Ishikawa (cell line): ENCODE results near the gene ZKSCAN5.

Source experiments
- CEBPB ChIP-seq: IDR thresholded peaks from 2 replicates; pipeline ENCODE4 v1.6.1; 2012
- CREB1 ChIP-seq: IDR thresholded peaks from 2 replicates; pipeline ENCODE4 v1.6.1; 2012; ENCODE audit warnings: low read depth
- EGR1 ChIP-seq: IDR thresholded peaks from 2 replicates; pipeline ENCODE4 v1.6.1; 2012
- EP300 ChIP-seq: IDR thresholded peaks from 2 replicates; pipeline ENCODE4 v1.6.1; 2012; ENCODE audit warnings: borderline replicate concordance
- FOXM1 ChIP-seq: IDR thresholded peaks from 2 replicates; pipeline ENCODE4 v1.6.1; 2012; ENCODE audit warnings: low read depth, borderline replicate concordance
- MAX ChIP-seq: IDR thresholded peaks from 2 replicates; pipeline ENCODE4 v1.6.1; 2012
- NFIC ChIP-seq: IDR thresholded peaks from 2 replicates; pipeline ENCODE4 v1.6.1; 2012
- RAD21 ChIP-seq: IDR thresholded peaks from 2 replicates; pipeline ENCODE4 v1.6.1; 2012; ENCODE audit warnings: low read depth
- REST ChIP-seq: IDR thresholded peaks from 2 replicates; pipeline ENCODE4 v1.6.1; 2012; ENCODE audit warnings: low read depth, mild to moderate bottlenecking
- TAF1 ChIP-seq: IDR thresholded peaks from 2 replicates; pipeline ENCODE4 v1.6.1; 2012; ENCODE audit warnings: low read depth, mild to moderate bottlenecking
- TCF12 ChIP-seq: IDR thresholded peaks from 2 replicates; pipeline ENCODE4 v1.6.1; 2012; ENCODE audit warnings: low read depth
- TEAD4 ChIP-seq: IDR thresholded peaks from 2 replicates; pipeline ENCODE4 v1.6.1; 2012
- USF1 ChIP-seq: IDR thresholded peaks from 2 replicates; pipeline ENCODE4 v1.6.1; 2012
- YY1 ChIP-seq: IDR thresholded peaks from 2 replicates; pipeline ENCODE4 v1.6.1; 2012; ENCODE audit warnings: low read depth
- ZBTB7A ChIP-seq: IDR thresholded peaks from 2 replicates; pipeline ENCODE4 v1.6.1; 2012; ENCODE audit warnings: low read depth

The ZKSCAN5 gene

GRCh38 chr7:99543081-99543671 is 38.7 kb downstream of the ZKSCAN5 start:
- TF ChIP-seq MAX (no peak), TCF12 (no peak), USF1 (no peak), EGR1 (no peak), CREB1 (no peak), FOXM1 (no peak), YY1 (no peak)

GRCh38 chr7:99543916-99544315 is 39.5 kb downstream of the ZKSCAN5 start:
- no peak for TF ChIP-seq YY1
- no peak for TF ChIP-seq USF1
- no peak for TF ChIP-seq NFIC
- TF ChIP-seq FOXM1, result no peak
- no peak for TF ChIP-seq TEAD4
- no peak for TF ChIP-seq TAF1
- TF ChIP-seq MAX, result no peak
- no peak for TF ChIP-seq REST

- no peak for TF ChIP-seq TCF12
- TF ChIP-seq CEBPB, result no peak
- TF ChIP-seq USF1, result no peak
- TF ChIP-seq CREB1, result no peak
- TF ChIP-seq REST, result no peak
- TF ChIP-seq TEAD4, result no peak
- no peak for TF ChIP-seq RAD21
- no peak for TF ChIP-seq FOXM1
- no peak for TF ChIP-seq EGR1
- TF ChIP-seq EP300, result no peak
- no peak for TF ChIP-seq YY1
- TF ChIP-seq NFIC, result no peak
- TF ChIP-seq ZBTB7A, result no peak
These were observed 46.9 kb downstream of the ZKSCAN5 start for GRCh38 chr7:99551334-99551733.

- TF ChIP-seq EGR1, result no peak
- TF ChIP-seq YY1, result no peak
- TF ChIP-seq TEAD4, result 0 out of 2 replicates have a peak, but pooled peaks have one; percentile 31
- TF ChIP-seq ZBTB7A, result 0 out of 2 replicates have a peak, but pooled peaks have one; percentile 31
- no peak for TF ChIP-seq REST
- no peak for TF ChIP-seq FOXM1
- peak; percentile 93 for TF ChIP-seq CREB1
- TF ChIP-seq TCF12, result peak; percentile 57; the same call in 1 of the 2 replicates
- TF ChIP-seq NFIC, result no peak
- TF ChIP-seq CEBPB, result no peak
- no peak for TF ChIP-seq EP300
- TF ChIP-seq RAD21, result no peak
- peak; percentile 46; the same call in 1 of the 2 replicates for TF ChIP-seq MAX
- TF ChIP-seq USF1, result peak; percentile 34; the same call in 1 of the 2 replicates
- TF ChIP-seq TAF1, result peak; percentile 87
These were observed 47.5 kb downstream of the ZKSCAN5 start, which contains the start of gene FAM200A for GRCh38 chr7:99551767-99552463. Gene FAM200A, minus strand, starts transcription at chr7:99552114. Its CDS starts 3,707 bp downstream, at chr7:99548407.
